ENCODE measurements around the gene DLK1. TPM values are rescaled to one million over a fixed set of nuclear protein-coding genes. Genes with fewer than 3 reads are reported as not detected.

The DLK1 gene
- total RNA-seq, 4 donors from 2014 or later = not detected

GRCh38 chr14:100690672-100691071 is 36.0 kb upstream of the DLK1 start:
- intact Hi-C loops (cut with DNase I; ENCODE audit: low total_unique reads) = no loop called here

GRCh38 chr14:100691395-100692056 is 35.2 kb upstream of the DLK1 start:
- TF ChIP-seq POLR2A (IDR thresholded peaks at IDR 0.05) (no peak), CTCF (IDR thresholded peaks at IDR 0.05) (no peak)
- H3K4me3 ChIP-seq (ENCODE audit: low read depth, poor library complexity, severe bottlenecking) = no peak overlapping the region
- WGBS, 2 donors = 55 to 63% methylated on average over 29 of the region's 29 CpGs
- intact Hi-C loops (cut with DNase I; ENCODE audit: low total_unique reads) = no loop called here
- DNase-seq (ENCODE audit: low spot score in 2 of 2) = no peak

More at GRCh38 chr14:100690672-100691071, 36.0 kb upstream of the DLK1 start:
- no peak for TF ChIP-seq POLR2A (IDR thresholded peaks at IDR 0.05)
- no peak for TF ChIP-seq CTCF (IDR thresholded peaks at IDR 0.05)
- 90 to 94% methylated on average over 5 of the region's 5 CpGs for WGBS, 2 donors
- DNase-seq (ENCODE audit: low spot score in 2 of 2) = no peak
- no peak overlapping the region for H3K4me3 ChIP-seq (ENCODE audit: low read depth, poor library complexity, severe bottlenecking)

- 70 to 79% methylated on average over 6 of the region's 6 CpGs for WGBS, 2 donors
- intact Hi-C loops (cut with DNase I; ENCODE audit: low total_unique reads) = no loop called here
- TF ChIP-seq POLR2A (IDR thresholded peaks at IDR 0.05) (no peak), CTCF (IDR thresholded peaks at IDR 0.05) (no peak)
- no peak for DNase-seq (ENCODE audit: low spot score in 2 of 2)
- H3K4me3 ChIP-seq (ENCODE audit: low read depth, poor library complexity, severe bottlenecking) = no peak overlapping the region
Measured at GRCh38 chr14:100692256-100692655, 34.4 kb upstream of the DLK1 start.

- TF ChIP-seq CTCF (IDR thresholded peaks at IDR 0.05) (no peak), POLR2A (IDR thresholded peaks at IDR 0.05) (no peak)
- intact Hi-C loops (cut with DNase I; ENCODE audit: low total_unique reads) = no loop called here
- no peak overlapping the region for H3K4me3 ChIP-seq (ENCODE audit: low read depth, poor library complexity, severe bottlenecking)
- WGBS, 2 donors = 60% methylated on average over 27 of the region's 27 CpGs
- DNase-seq (ENCODE audit: low spot score in 2 of 2) = no peak
Measured at GRCh38 chr14:100692859-100693558, 33.7 kb upstream of the DLK1 start.

- TF ChIP-seq POLR2A (IDR thresholded peaks at IDR 0.05) (no peak), CTCF (IDR thresholded peaks at IDR 0.05) (no peak)
- no peak overlapping the region for H3K4me3 ChIP-seq (ENCODE audit: low read depth, poor library complexity, severe bottlenecking)
- intact Hi-C loops (cut with DNase I; ENCODE audit: low total_unique reads) = no loop called here
- WGBS, 2 donors = 89 to 91% methylated on average over 20 of the region's 23 CpGs
- no peak for DNase-seq (ENCODE audit: low spot score in 2 of 2)
Measured at GRCh38 chr14:100693877-100694578, 32.7 kb upstream of the DLK1 start.

All from lower leg skin (tissue), 4 donors.